Left ventricle myocardium inferior (tissue), 1 donor: ENCODE results near the gene KIF16B. TPM values are rescaled to one million over a fixed set of nuclear protein-coding genes. Genes with fewer than 3 reads are reported as not detected.

Source experiments
- DNase-seq: peaks from one replicate; pipeline ENCODE4 v3.0.0-alpha.2; 2020
- H3K27ac ChIP-seq: fragments of 200-600 bp; replicated peaks from 2 replicates; pipeline ENCODE4 v1.8.0; 2021
- H3K27me3 ChIP-seq: fragments of 200-600 bp; 2 replicates; pipeline ENCODE4 v1.8.0; 2021; ENCODE audit warnings: low read depth
- H3K36me3 ChIP-seq: fragments of 200-600 bp; 2 replicates; pipeline ENCODE4 v1.8.0; 2021
- H3K4me1 ChIP-seq: fragments of 200-600 bp; 2 replicates; pipeline ENCODE4 v1.8.0; 2021
- H3K4me3 ChIP-seq: fragments of 200-600 bp; 2 replicates; pipeline ENCODE4 v1.8.0; 2021; ENCODE audit warnings: mild to moderate bottlenecking, moderate library complexity
- H3K9me3 ChIP-seq: fragments of 200-600 bp; replicated peaks from 2 replicates; pipeline ENCODE4 v1.8.0; 2021
- CTCF ChIP-seq: fragments of 200-600 bp; IDR thresholded peaks from 2 replicates; pipeline ENCODE4 v1.8.0; 2021; ENCODE audit warnings: antibody characterized with exemption, mild to moderate bottlenecking, borderline replicate concordance
- intact Hi-C: fragments of 100-400 bp; cut with micrococcal nuclease; formaldehyde crosslinking; loops from one replicate; pipeline ENCODE4 v1.11.0; 2022
- total RNA-seq: library from RNA; stranded (reverse); fragmentation: NEBNext Ultra II Directional; extraction: Animal tissue kit (Norgen Biotek cat#: 25700); gene quantifications from one replicate; pipeline ENCODE4 v1.2.1, GENCODE V29; 2021
- donor health status: DM: no; HTN: yes; CAD: no; lungs with severe emphysema.

Gene KIF16B
- total RNA-seq, 1 donor from 2014 or later = 16.4 TPM

GRCh38 chr20:16544949-16545348, 28.3 kb downstream of the KIF16B start:
- DNase-seq = no peak
- intact Hi-C loops = no loop called here
- no peaks in the 10 kb centered on the region for H3K36me3 ChIP-seq

GRCh38 chr20:16542477-16542876, 30.8 kb downstream of the KIF16B start:
- H3K27ac ChIP-seq = no peak overlapping the region
- H3K27me3 ChIP-seq = no peaks in the 10 kb centered on the region
- no peaks in the 10 kb centered on the region for H3K36me3 ChIP-seq
- peaks cover 28% of the 10 kb centered on the region for H3K4me1 ChIP-seq
- intact Hi-C loops = no loop called here
- no peaks in the 10 kb centered on the region for H3K9me3 ChIP-seq
- DNase-seq = no peak
- H3K4me3 ChIP-seq = no peak overlapping the region
- no peak for TF ChIP-seq CTCF

More at GRCh38 chr20:16544949-16545348, 28.3 kb downstream of the KIF16B start:
- TF ChIP-seq CTCF = no peak
- Histone ChIP-seq H3K4me3 (no peak overlapping the region), H3K27ac (no peak overlapping the region), H3K9me3 (no peaks in the 10 kb centered on the region), H3K4me1 (peaks cover 28% of the 10 kb centered on the region), H3K27me3 (no peaks in the 10 kb centered on the region)

- no peaks in the 10 kb centered on the region for H3K36me3 ChIP-seq
- H3K9me3 ChIP-seq = no peaks in the 10 kb centered on the region
- H3K27me3 ChIP-seq = no peaks in the 10 kb centered on the region
- peaks cover 34% of the 10 kb centered on the region for H3K4me1 ChIP-seq
- intact Hi-C loops = no loop called here
- DNase-seq = no peak
- H3K4me3 ChIP-seq = no peak overlapping the region
- H3K27ac ChIP-seq = no peak overlapping the region
- TF ChIP-seq CTCF = no peak
These were observed 31.4 kb downstream of the KIF16B start for GRCh38 chr20:16541878-16542277.

GRCh38 chr20:16541226-16541625, 32.0 kb downstream of the KIF16B start:
- peak; percentile 61 for DNase-seq
- H3K9me3 ChIP-seq = no peaks in the 10 kb centered on the region
- peak overlapping the region; percentile 45 for H3K27ac ChIP-seq
- no peaks in the 10 kb centered on the region for H3K36me3 ChIP-seq
- intact Hi-C loops = no loop called here
- no peak overlapping the region for H3K4me3 ChIP-seq
- no peak for TF ChIP-seq CTCF
- H3K4me1 ChIP-seq = peaks cover 40% of the 10 kb centered on the region
- H3K27me3 ChIP-seq = no peaks in the 10 kb centered on the region

GRCh38 chr20:16539280-16540021, 33.8 kb downstream of the KIF16B start:
- H3K27me3 ChIP-seq = no peaks in the 10 kb centered on the region
- intact Hi-C loops = no loop called here
- no peak for TF ChIP-seq CTCF

More at GRCh38 chr20:16539280-16540021, 33.8 kb downstream of the KIF16B start:
- no peaks in the 10 kb centered on the region for H3K36me3 ChIP-seq
- H3K9me3 ChIP-seq = no peaks in the 10 kb centered on the region
- no peak overlapping the region for H3K4me3 ChIP-seq
- no peak for DNase-seq
- H3K4me1 ChIP-seq = peaks cover 36% of the 10 kb centered on the region
- H3K27ac ChIP-seq = no peak overlapping the region
